GM19463 (cell line): Measurements from ENCODE around the gene SLC12A8.

Experiments
- ATAC-seq: cut with Tn5 transposase; IDR thresholded peaks from one replicate; pipeline ENCODE4 v1.9.1; 2021; ENCODE audit warnings: mild to moderate bottlenecking, moderate library complexity; ENCODE audit not compliant: unreplicated experiment

Gene SLC12A8

GRCh38 chr3:125057186-125057850 is 155.2 kb downstream of the SLC12A8 start:
- ATAC-seq, result no peak

- peak; percentile 66 for ATAC-seq
Observed at GRCh38 chr3:125055913-125056745, 156.4 kb downstream of the SLC12A8 start, which contains the start of gene HEG1. Gene HEG1 (minus strand): TSS chr3:125055997. CDS start chr3:125055890, 107 bp downstream.

GRCh38 chr3:125055331-125055912 is 157.1 kb downstream of the SLC12A8 start:
- peak; percentile 8 for ATAC-seq

- peak; percentile 33 for ATAC-seq
Observed at GRCh38 chr3:125054449-125055329, 157.9 kb downstream of the SLC12A8 start.

- no peak for ATAC-seq
Observed at GRCh38 chr3:125054062-125054448, 158.5 kb downstream of the SLC12A8 start.

- no peak for ATAC-seq
Observed at GRCh38 chr3:125053304-125053699, 159.2 kb downstream of the SLC12A8 start.

- ATAC-seq, result no peak
Observed at GRCh38 chr3:125052624-125053303, 159.8 kb downstream of the SLC12A8 start.

- peak; percentile 25 for ATAC-seq
Observed at GRCh38 chr3:125051715-125052581, 160.6 kb downstream of the SLC12A8 start.

GRCh38 chr3:125051205-125051604 is 161.3 kb downstream of the SLC12A8 start:
- no peak for ATAC-seq

GRCh38 chr3:125050488-125051090 is 162.0 kb downstream of the SLC12A8 start:
- ATAC-seq, result no peak

- no peak for ATAC-seq
Observed at GRCh38 chr3:125048282-125048681, 164.3 kb downstream of the SLC12A8 start.

- ATAC-seq, result no peak
Observed at GRCh38 chr3:125045965-125046364, 166.6 kb downstream of the SLC12A8 start.

- no peak for ATAC-seq
Observed at GRCh38 chr3:125045194-125045593, 167.4 kb downstream of the SLC12A8 start.

- no peak for ATAC-seq
Observed at GRCh38 chr3:125043599-125044151, 168.9 kb downstream of the SLC12A8 start.

GRCh38 chr3:125042725-125043406 is 169.7 kb downstream of the SLC12A8 start:
- ATAC-seq, result no peak

GRCh38 chr3:125039131-125040100 is 173.1 kb downstream of the SLC12A8 start:
- no peak for ATAC-seq
